GM12872 (cell line): ENCODE results near the gene DENND1B.

Experiments used
- CTCF ChIP-seq: IDR thresholded peaks from 3 replicates; pipeline ENCODE4 v1.5.1; 2011; ENCODE audit warnings: low read depth, mild to moderate bottlenecking, low read length, moderate library complexity; ENCODE audit not compliant: insufficient read depth

DENND1B gene

GRCh38 chr1:197807739-197808453, 32.6 kb upstream of the DENND1B start:
- no peak for TF ChIP-seq CTCF

GRCh38 chr1:197807216-197807615, 31.9 kb upstream of the DENND1B start:
- TF ChIP-seq CTCF = no peak

GRCh38 chr1:197806718-197807117, 31.4 kb upstream of the DENND1B start:
- no peak for TF ChIP-seq CTCF

- TF ChIP-seq CTCF = no peak
Measured at GRCh38 chr1:197801684-197802083, 26.4 kb upstream of the DENND1B start.

GRCh38 chr1:197801111-197801482, 25.8 kb upstream of the DENND1B start:
- no peak for TF ChIP-seq CTCF

- no peak for TF ChIP-seq CTCF
Measured at GRCh38 chr1:197800379-197801110, 25.3 kb upstream of the DENND1B start.

- no peak for TF ChIP-seq CTCF
Measured at GRCh38 chr1:197799271-197799670, 24.0 kb upstream of the DENND1B start.
